Measurements from ENCODE around the gene PLD1. TPM values are rescaled to one million over a fixed set of nuclear protein-coding genes. Genes with fewer than 3 reads are reported as not detected.

Gene PLD1
- total and polyA plus RNA-seq, 2 of the 8 experiments (the other 6 are each of a cell fraction or from before 2014, with no cell fraction given): 1.2 to 2.6 TPM

GRCh38 chr3:171799501-171799900 is 10.8 kb downstream of the PLD1 start:
- no peak overlapping the region for H4K8ac ChIP-seq (ENCODE audit: extremely low read depth, insufficient read depth, low read length)
- ChIA-PET CTCF (ENCODE audit: partially characterized antibody) (no interaction called here), POLR2A (ENCODE audit: partially characterized antibody) (no interaction called here)
- no peak overlapping the region for H3K9ac ChIP-seq (replicated peaks in 1 of 4; ENCODE audit: extremely low read depth in 1 of 4, low read depth in 3 of 4, low read length in 3 of 4)
- no peak overlapping the region for H3K4me3 ChIP-seq (ENCODE audit: extremely low read depth in 1 of 4, insufficient read depth in 2 of 4, low read depth in 3 of 4, low read length in 4 of 4)
- H3K9me3 ChIP-seq (ENCODE audit: insufficient read depth in 2 of 2, low read depth in 1 of 2, low read length in 1 of 2): no peaks in the 10 kb centered on the region
- WGBS, 2 experiments (ENCODE audit: extremely low coverage in 1 of 2, insufficient coverage in 1 of 2, insufficient read length in 1 of 2, insufficient replicate concordance in 2 of 2, low coverage in 1 of 2, low lambda C conversion rate in 2 of 2, missing lambda C conversion rate in 1 of 2): 100% methylated on average over 1 of the region's 1 CpG; no CpG with 5 or more reads in 1 of the 2 experiments
- H4K20me1 ChIP-seq (replicated peaks in 1 of 2; ENCODE audit: control insufficient read depth in 1 of 2, insufficient read depth in 2 of 2, low read length in 2 of 2): no peaks in the 10 kb centered on the region
- no peak overlapping the region for H2BK5ac ChIP-seq (ENCODE audit: low read depth, low read length)
- no peak overlapping the region for H2BK120ac ChIP-seq (replicated peaks; ENCODE audit: low read depth, low read length)
- no peaks in the 10 kb centered on the region for H3K23me2 ChIP-seq (ENCODE audit: low read depth, low read length)
- H3K4me2 ChIP-seq (ENCODE audit: insufficient read depth in 1 of 2, low read depth in 2 of 2, low read length in 2 of 2): no peak overlapping the region
- H2BK15ac ChIP-seq (ENCODE audit: low read length): no peak overlapping the region
- no peak overlapping the region for H2BK20ac ChIP-seq (ENCODE audit: low read length)
- H3K14ac ChIP-seq (ENCODE audit: insufficient read length): no peak overlapping the region
- no peak overlapping the region for H2AFZ ChIP-seq (ENCODE audit: low read length)
- no peaks in the 10 kb centered on the region for H3K79me1 ChIP-seq (ENCODE audit: low read depth, low read length)
- DNase-seq (ENCODE audit: low read depth in 1 of 2, low spot score in 2 of 2): no peak
- H3K27ac ChIP-seq (ENCODE audit: low read depth, low read length): no peak overlapping the region
- H3K36me3 ChIP-seq (ENCODE audit: control insufficient read depth in 2 of 4, insufficient read depth in 4 of 4, low read length in 3 of 4): no peaks in the 10 kb centered on the region
- no peak overlapping the region for H3K23ac ChIP-seq (ENCODE audit: insufficient read length)
- H3K18ac ChIP-seq (ENCODE audit: extremely low read depth, low read length): no peak overlapping the region
- no peak overlapping the region for H3K4ac ChIP-seq (replicated peaks; ENCODE audit: insufficient read length, low read depth, low read length)
- no peak overlapping the region for H3K56ac ChIP-seq (replicated peaks; ENCODE audit: insufficient read length, low read depth, low read length)
- FAIRE-seq: no peak
- no peak overlapping the region for H4K91ac ChIP-seq (replicated peaks; ENCODE audit: insufficient read length, low read length)
- no peak overlapping the region for H4K5ac ChIP-seq (ENCODE audit: insufficient read length, low read depth, low read length)
- no peaks in the 10 kb centered on the region for H3K79me2 ChIP-seq (ENCODE audit: control insufficient read depth in 1 of 2, insufficient read depth in 2 of 2, low read length in 2 of 2)
- no peaks in the 10 kb centered on the region for H3K27me3 ChIP-seq (replicated peaks in 1 of 4; ENCODE audit: control insufficient read depth in 3 of 4, extremely low read depth in 1 of 4, insufficient read depth in 3 of 4, low read length in 3 of 4)
- H2BK12ac ChIP-seq (ENCODE audit: low read depth, low read length): no peak overlapping the region
- peaks cover 0 to 7% (median 3%) of the 10 kb centered on the region in 4 experiments; a peak in 2 of 7 replicates for H3K4me1 ChIP-seq (replicated peaks in 1 of 4; ENCODE audit: control insufficient read depth in 3 of 4, insufficient read depth in 4 of 4, low read length in 3 of 4)
- H2AK5ac ChIP-seq (ENCODE audit: low read depth, low read length): no peak overlapping the region
- no peak for TF ChIP-seq SP2 (IDR thresholded peaks at IDR 0.05; ENCODE audit: low read length)
- TF ChIP-seq EGR1 (IDR thresholded peaks at IDR 0.05; ENCODE audit: borderline replicate concordance, low read depth, low read length): no peak
- no peak for TF ChIP-seq POLR2AphosphoS5 (IDR thresholded peaks at IDR 0.05; ENCODE audit: low read depth, low read length)
- TF ChIP-seq GTF2F1 (IDR thresholded peaks at IDR 0.05; ENCODE audit: borderline replicate concordance, low read depth, low read length): no peak
- TF ChIP-seq RNF2 (IDR thresholded peaks at IDR 0.05; ENCODE audit: borderline replicate concordance, low read depth, low read length, missing control alignments, poor library complexity, severe bottlenecking): no peak
- TF ChIP-seq SIX5 (IDR thresholded peaks at IDR 0.05; ENCODE audit: low read depth, low read length): no peak
- no peak for TF ChIP-seq CBX8 (IDR thresholded peaks at IDR 0.05; ENCODE audit: borderline replicate concordance, low read depth, low read length)
- TF ChIP-seq GABPA (IDR thresholded peaks at IDR 0.05; ENCODE audit: borderline replicate concordance, insufficient read depth, low read length): no peak
- TF ChIP-seq HDAC2 (IDR thresholded peaks at IDR 0.05; ENCODE audit: borderline replicate concordance in 1 of 2, low read depth in 2 of 2, low read length in 2 of 2): no peak
- no peak for TF ChIP-seq CTBP2 (IDR thresholded peaks at IDR 0.05; ENCODE audit: borderline replicate concordance, insufficient read depth, insufficient read length, low read length)
- TF ChIP-seq RBBP5 (IDR thresholded peaks at IDR 0.05; ENCODE audit: borderline replicate concordance, low read depth, low read length): no peak
- no peak for TF ChIP-seq ATF3 (IDR thresholded peaks at IDR 0.05; ENCODE audit: insufficient read depth, low read depth, low read length)
- no peak for TF ChIP-seq HDAC6 (IDR thresholded peaks at IDR 0.05; ENCODE audit: low read depth, low read length)

Measured in H1 (cell line).